ENCODE results near the gene ANKH. TPM values are rescaled to one million over a fixed set of nuclear protein-coding genes. Genes with fewer than 3 reads are reported as not detected.
"Not testable (repeated sequence)": the region's sequence is repeated elsewhere in the genome, so short reads cannot be mapped to it uniquely, and the experiment has no call there.

ANKH gene
- total and polyA plus RNA-seq, 10 of the 15 experiments (the other 5 are each of a cell fraction or from before 2014, with no cell fraction given) = 2.1 to 43.9 (median 14.4) TPM

GRCh38 chr5:14840624-14841023 is 31.0 kb downstream of the ANKH start (continued):
- no peak for TF ChIP-seq RELB (IDR thresholded peaks at IDR 0.05; ENCODE audit: low read depth)

- TF ChIP-seq SMAD5 (IDR thresholded peaks at IDR 0.05; ENCODE audit: low read depth) = no peak
- Histone ChIP-seq H2AFZ (ENCODE audit: control insufficient read depth, low read depth, low read length) (no peak overlapping the region), H3K9me3 (replicated peaks; ENCODE audit: control insufficient read depth, insufficient read depth, low read length) (no peaks in the 10 kb centered on the region), H3K4me1 (ENCODE audit: control insufficient read depth, insufficient read depth, low read length) (no peaks in the 10 kb centered on the region), H3K4me3 (no peak overlapping the region), H3K27me3 (replicated peaks in 1 of 2; ENCODE audit: control insufficient read depth in 2 of 2, insufficient read depth in 2 of 2, low read length in 1 of 2) (no peaks in the 10 kb centered on the region), H4K20me1 (ENCODE audit: control insufficient read depth, insufficient read depth) (no peaks in the 10 kb centered on the region), H3K27ac (ENCODE audit: control insufficient read depth, insufficient read depth) (no peak overlapping the region), H3K4me2 (ENCODE audit: control insufficient read depth, insufficient read depth) (no peak overlapping the region), H3K36me3 (ENCODE audit: control insufficient read depth in 2 of 2, insufficient read depth in 2 of 2, low read length in 1 of 2) (no peaks in the 10 kb centered on the region), H3K9ac (ENCODE audit: control insufficient read depth, insufficient read depth, low read length) (no peak overlapping the region), H3K79me2 (ENCODE audit: control insufficient read depth, insufficient read depth, low read length) (no peaks in the 10 kb centered on the region)
- SMC1A ChIA-PET (ENCODE audit: uncharacterized antibody, unreplicated experiment) = interaction anchor here (1.0 kb wide), 2 partner anchors 11 to 15 kb away, joined by 3 read pairs; no protein-coding TSS in a partner anchor
- FAIRE-seq = no peak
- CTCF ChIA-PET = no interaction called here
- 99% methylated on average over 15 of the region's 15 CpGs for WGBS (ENCODE audit: insufficient coverage, insufficient replicate concordance, low lambda C conversion rate, missing lambda C conversion rate)
- RAD21 ChIA-PET (ENCODE audit: unreplicated experiment) = no interaction called here
- in situ Hi-C loops (cut with MboI) (no loop called here), intact Hi-C loops (cut with micrococcal nuclease; ENCODE audit: unreplicated experiment) (no loop called here)
- POLR2A ChIA-PET = no interaction called here
- no peak for ATAC-seq
- no peak for DNase-seq (ENCODE audit: low read depth, low spot score)
- no TSS peak for BruUV-seq (replicated peaks)
Measured at GRCh38 chr5:14838396-14839319, 32.9 kb downstream of the ANKH start.

DNA sequence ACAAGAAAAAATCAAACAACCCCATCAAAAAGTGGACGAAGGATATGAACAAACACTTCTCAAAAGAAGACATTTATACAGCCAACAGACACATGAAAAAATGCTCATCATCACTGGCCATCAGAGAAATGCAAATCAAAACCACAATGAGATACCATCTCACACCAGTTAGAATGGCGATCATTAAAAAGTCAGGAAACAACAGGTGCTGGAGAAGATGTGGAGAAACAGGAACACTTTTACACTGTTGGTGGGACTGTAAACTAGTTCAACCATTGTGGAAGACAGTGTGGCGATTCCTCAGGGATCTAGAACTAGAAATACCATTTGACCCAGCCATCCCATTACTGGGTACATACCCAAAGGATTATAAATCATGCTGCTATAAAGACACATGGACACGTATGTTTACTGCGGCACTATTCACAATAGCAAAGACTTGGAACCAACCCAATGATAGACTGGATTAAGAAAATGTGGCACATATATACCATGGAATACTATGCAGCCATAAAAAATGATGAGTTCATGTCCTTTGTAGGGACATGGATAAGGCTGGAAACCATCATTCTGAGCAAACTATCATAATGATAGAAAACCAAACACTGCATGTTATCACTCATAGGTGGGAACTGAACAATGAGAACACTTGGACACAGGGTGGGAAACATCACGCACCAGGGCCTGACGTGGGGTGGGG is 34.0 kb downstream of the ANKH start:
- H2AFZ ChIP-seq (ENCODE audit: control insufficient read depth, low read depth, low read length); H3K4me1 ChIP-seq (ENCODE audit: control insufficient read depth, insufficient read depth, low read length); ATAC-seq; H3K27ac ChIP-seq (ENCODE audit: control insufficient read depth, insufficient read depth); CTCF ChIA-PET; H3K4me2 ChIP-seq (ENCODE audit: control insufficient read depth, insufficient read depth); intact Hi-C loops (cut with micrococcal nuclease; ENCODE audit: unreplicated experiment); H3K4me3 ChIP-seq; H3K79me2 ChIP-seq (ENCODE audit: control insufficient read depth, insufficient read depth, low read length); BruUV-seq (replicated peaks); H3K9ac ChIP-seq (ENCODE audit: control insufficient read depth, insufficient read depth, low read length); H3K27me3 ChIP-seq (replicated peaks in 1 of 2; ENCODE audit: control insufficient read depth in 2 of 2, insufficient read depth in 2 of 2, low read length in 1 of 2); H3K36me3 ChIP-seq (ENCODE audit: control insufficient read depth in 2 of 2, insufficient read depth in 2 of 2, low read length in 1 of 2); RAD21 ChIA-PET (ENCODE audit: unreplicated experiment); DNase-seq (ENCODE audit: low read depth, low spot score); H3K9me3 ChIP-seq (replicated peaks; ENCODE audit: control insufficient read depth, insufficient read depth, low read length); in situ Hi-C loops (cut with MboI); POLR2A ChIA-PET; SMC1A ChIA-PET (ENCODE audit: uncharacterized antibody, unreplicated experiment); H4K20me1 ChIP-seq (ENCODE audit: control insufficient read depth, insufficient read depth); FAIRE-seq: not testable (repeated sequence)
- WGBS (ENCODE audit: insufficient coverage, insufficient replicate concordance, low lambda C conversion rate, missing lambda C conversion rate) = 100% methylated on average over 5 of the region's 7 CpGs

All from GM12878 (cell line).